ENCODE results near the gene CDH13.

- TF ChIP-seq, protein P1, sequence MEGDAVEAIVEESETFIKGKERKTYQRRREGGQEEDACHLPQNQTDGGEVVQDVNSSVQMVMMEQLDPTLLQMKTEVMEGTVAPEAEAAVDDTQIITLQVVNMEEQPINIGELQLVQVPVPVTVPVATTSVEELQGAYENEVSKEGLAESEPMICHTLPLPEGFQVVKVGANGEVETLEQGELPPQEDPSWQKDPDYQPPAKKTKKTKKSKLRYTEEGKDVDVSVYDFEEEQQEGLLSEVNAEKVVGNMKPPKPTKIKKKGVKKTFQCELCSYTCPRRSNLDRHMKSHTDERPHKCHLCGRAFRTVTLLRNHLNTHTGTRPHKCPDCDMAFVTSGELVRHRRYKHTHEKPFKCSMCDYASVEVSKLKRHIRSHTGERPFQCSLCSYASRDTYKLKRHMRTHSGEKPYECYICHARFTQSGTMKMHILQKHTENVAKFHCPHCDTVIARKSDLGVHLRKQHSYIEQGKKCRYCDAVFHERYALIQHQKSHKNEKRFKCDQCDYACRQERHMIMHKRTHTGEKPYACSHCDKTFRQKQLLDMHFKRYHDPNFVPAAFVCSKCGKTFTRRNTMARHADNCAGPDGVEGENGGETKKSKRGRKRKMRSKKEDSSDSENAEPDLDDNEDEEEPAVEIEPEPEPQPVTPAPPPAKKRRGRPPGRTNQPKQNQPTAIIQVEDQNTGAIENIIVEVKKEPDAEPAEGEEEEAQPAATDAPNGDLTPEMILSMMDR (IDR thresholded peaks at IDR 0.05), result no peak
- no peak for TF ChIP-seq ZFX (IDR thresholded peaks at IDR 0.05; ENCODE audit: borderline replicate concordance)
Observed at GRCh38 chr16:83021746-83022145, 395.0 kb downstream of the CDH13 start.
